Adipocyte (in vitro differentiated cells): ENCODE measurements around the gene NOP14.

Source experiments
- DNase-seq: peaks from one replicate; pipeline ENCODE4 v3.0.0-alpha.2; 2015; ENCODE audit warnings: low read depth
- H3K27me3 ChIP-seq: replicated peaks from 2 replicates; pipeline ENCODE4 v1.7.0; 2013; ENCODE audit warnings: mild to moderate bottlenecking, low read length, moderate library complexity; ENCODE audit not compliant: control insufficient read depth, insufficient read depth
- H3K36me3 ChIP-seq: 2 replicates; pipeline ENCODE4 v1.7.0; 2013; ENCODE audit warnings: low read length, mild to moderate bottlenecking, moderate library complexity; ENCODE audit not compliant: control insufficient read depth, insufficient read depth, severe bottlenecking
- H3K4me1 ChIP-seq: 2 replicates; pipeline ENCODE4 v1.7.0; 2013; ENCODE audit warnings: mild to moderate bottlenecking, low read length, moderate library complexity; ENCODE audit not compliant: control insufficient read depth, insufficient read depth
- H3K4me3 ChIP-seq: 2 replicates; pipeline ENCODE4 v1.7.0; 2013; ENCODE audit warnings: mild to moderate bottlenecking, low read length, moderate library complexity
- H3K9ac ChIP-seq: 2 replicates; pipeline ENCODE4 v1.7.0; 2013; ENCODE audit warnings: mild to moderate bottlenecking, low read length, moderate library complexity
- H3K9me3 ChIP-seq: 2 replicates; pipeline ENCODE4 v1.7.0; 2013; ENCODE audit warnings: mild to moderate bottlenecking, low read length, moderate library complexity; ENCODE audit not compliant: control insufficient read depth

NOP14 gene

DNA sequence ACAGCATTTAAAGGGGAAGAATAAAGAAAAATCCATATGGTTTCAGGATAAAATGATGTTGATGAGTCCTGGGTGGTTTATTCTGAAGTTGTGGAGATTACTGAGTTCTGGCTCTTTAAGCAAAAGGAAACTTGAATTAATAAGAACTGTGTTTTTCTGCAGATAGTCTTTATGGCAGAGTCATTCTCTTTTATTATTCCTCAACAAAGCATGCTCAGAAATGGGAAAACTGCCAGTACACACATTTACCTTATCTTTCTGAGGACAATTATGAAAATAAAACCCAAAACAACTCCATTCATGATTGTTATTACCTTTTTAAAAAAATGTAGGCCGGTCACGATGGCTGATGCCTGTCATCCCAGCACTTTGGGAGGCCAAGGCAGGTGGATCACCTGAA is 61.1 kb downstream of the NOP14 start:
- no peak overlapping the region for H3K9ac ChIP-seq
- no peaks in the 10 kb centered on the region for H3K4me1 ChIP-seq
- no peaks in the 10 kb centered on the region for H3K9me3 ChIP-seq
- H3K4me3 ChIP-seq: no peak overlapping the region
- H3K36me3 ChIP-seq: peaks cover 90% of the 10 kb centered on the region
- DNase-seq: no peak
- H3K27me3 ChIP-seq: no peaks in the 10 kb centered on the region

DNA sequence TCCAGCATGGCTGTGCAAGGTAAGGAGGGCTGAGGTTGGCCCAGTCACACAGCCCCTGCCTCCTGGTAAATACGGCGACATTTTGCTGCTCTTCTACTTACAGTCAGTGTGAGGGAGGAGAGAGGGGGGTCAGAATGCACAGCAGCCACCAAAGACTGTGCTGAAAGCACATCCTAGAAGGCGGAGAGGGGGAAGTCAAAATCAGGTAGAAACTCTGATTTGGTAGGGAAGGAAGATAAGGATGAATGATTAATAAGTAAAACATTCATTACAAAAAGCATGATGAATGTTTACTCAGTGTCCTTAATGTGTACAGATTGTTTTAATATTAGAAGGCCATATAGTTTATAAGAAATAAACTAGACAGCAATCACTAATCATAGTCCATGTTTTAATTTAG is 62.0 kb downstream of the NOP14 start:
- Histone ChIP-seq H3K27me3 (no peaks in the 10 kb centered on the region), H3K4me1 (no peaks in the 10 kb centered on the region), H3K9me3 (no peaks in the 10 kb centered on the region), H3K9ac (no peak overlapping the region), H3K4me3 (no peak overlapping the region), H3K36me3 (peaks cover 90% of the 10 kb centered on the region)
- DNase-seq: no peak

- H3K4me1 ChIP-seq: no peaks in the 10 kb centered on the region
- no peak for DNase-seq
- H3K36me3 ChIP-seq: peaks cover 89% of the 10 kb centered on the region
- no peak overlapping the region for H3K9ac ChIP-seq
- no peaks in the 10 kb centered on the region for H3K27me3 ChIP-seq
- no peaks in the 10 kb centered on the region for H3K9me3 ChIP-seq
- H3K4me3 ChIP-seq: no peak overlapping the region
Observed at GRCh38 chr4:2900741-2901140, 62.5 kb downstream of the NOP14 start.

DNA sequence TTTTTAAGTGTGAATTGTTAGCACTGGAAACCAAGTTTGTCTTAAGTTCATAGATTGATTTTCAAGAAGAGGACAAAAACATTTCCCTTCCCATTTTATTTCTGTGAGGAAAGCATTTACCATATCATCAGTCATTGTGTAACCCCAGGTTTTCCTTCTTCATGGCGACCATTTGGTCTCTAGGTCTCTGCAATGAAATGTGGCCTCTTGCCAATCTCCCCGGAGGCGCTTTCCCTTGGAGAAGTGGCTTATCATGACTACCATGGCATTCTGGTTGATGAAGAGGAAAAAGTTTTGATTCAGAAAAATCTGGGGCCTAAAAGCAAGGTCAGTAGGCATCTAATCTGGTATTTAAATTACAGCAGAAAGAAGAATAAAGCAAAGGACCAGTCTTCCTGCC is 65.2 kb downstream of the NOP14 start:
- H3K4me3 ChIP-seq: no peak overlapping the region
- H3K4me1 ChIP-seq: peaks cover 13% of the 10 kb centered on the region
- no peaks in the 10 kb centered on the region for H3K27me3 ChIP-seq
- no peak overlapping the region for H3K9ac ChIP-seq
- peak; percentile 47 for DNase-seq
- no peaks in the 10 kb centered on the region for H3K9me3 ChIP-seq
- H3K36me3 ChIP-seq: peaks cover 76% of the 10 kb centered on the region

GRCh38 chr4:2893772-2894171 is 69.4 kb downstream of the NOP14 start:
- peaks cover 38% of the 10 kb centered on the region for H3K4me1 ChIP-seq
- no peak overlapping the region for H3K4me3 ChIP-seq
- peak overlapping the region; percentile 35 for H3K9ac ChIP-seq
- H3K9me3 ChIP-seq: no peaks in the 10 kb centered on the region
- peaks cover 42% of the 10 kb centered on the region for H3K36me3 ChIP-seq
- no peaks in the 10 kb centered on the region for H3K27me3 ChIP-seq
- no peak for DNase-seq

- no peaks in the 10 kb centered on the region for H3K27me3 ChIP-seq
- H3K4me1 ChIP-seq: peaks cover 40% of the 10 kb centered on the region
- no peaks in the 10 kb centered on the region for H3K9me3 ChIP-seq
- H3K4me3 ChIP-seq: peak overlapping the region; percentile 1
- peaks cover 27% of the 10 kb centered on the region for H3K36me3 ChIP-seq
- DNase-seq: peak; percentile 63
- H3K9ac ChIP-seq: peak overlapping the region; percentile 53
Observed at GRCh38 chr4:2891294-2891693, 71.9 kb downstream of the NOP14 start.

GRCh38 chr4:2888886-2889285 is 74.3 kb downstream of the NOP14 start:
- peak; percentile 37 for DNase-seq
- peaks cover 30% of the 10 kb centered on the region for H3K36me3 ChIP-seq
- peaks cover 36% of the 10 kb centered on the region for H3K4me1 ChIP-seq
- H3K9ac ChIP-seq: no peak overlapping the region
- no peaks in the 10 kb centered on the region for H3K27me3 ChIP-seq
- H3K9me3 ChIP-seq: no peaks in the 10 kb centered on the region
- no peak overlapping the region for H3K4me3 ChIP-seq
